HG02884 (cell line): ENCODE measurements around the gene KCNA2.

Experiments used
- ATAC-seq: cut with Tn5 transposase; IDR thresholded peaks from one replicate; pipeline ENCODE4 v1.9.1; 2021; ENCODE audit warnings: mild to moderate bottlenecking, moderate library complexity; ENCODE audit not compliant: unreplicated experiment

KCNA2 gene

DNA sequence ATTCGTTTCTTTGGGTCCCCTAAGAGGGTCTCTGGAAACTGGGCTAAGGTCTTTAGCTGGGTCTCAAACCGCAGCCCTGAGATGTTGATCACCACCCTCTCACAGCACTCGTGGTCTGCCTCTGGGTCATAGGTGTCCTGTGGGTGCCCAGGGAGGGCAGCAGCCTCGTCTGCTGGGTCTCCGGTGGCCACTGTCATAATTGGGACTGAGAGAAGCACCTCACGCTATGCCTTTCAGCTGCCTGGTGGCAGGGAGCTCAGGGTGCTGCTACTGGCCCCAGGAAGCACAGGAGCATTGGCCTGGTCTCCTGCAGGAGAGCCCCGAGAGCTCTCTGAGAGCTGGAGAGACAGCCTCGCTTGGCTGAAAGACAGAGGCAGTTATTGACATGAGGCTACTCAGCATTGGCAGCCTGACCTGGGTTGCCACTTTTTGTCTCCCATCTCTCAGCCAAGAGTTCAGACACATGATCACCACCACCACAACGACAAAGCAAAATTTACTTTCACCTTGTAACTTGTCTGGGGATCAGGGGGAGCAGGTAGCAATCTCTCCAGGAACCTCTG lies 1.5 kb downstream of the KCNA2 start:
- ATAC-seq = no peak

DNA sequence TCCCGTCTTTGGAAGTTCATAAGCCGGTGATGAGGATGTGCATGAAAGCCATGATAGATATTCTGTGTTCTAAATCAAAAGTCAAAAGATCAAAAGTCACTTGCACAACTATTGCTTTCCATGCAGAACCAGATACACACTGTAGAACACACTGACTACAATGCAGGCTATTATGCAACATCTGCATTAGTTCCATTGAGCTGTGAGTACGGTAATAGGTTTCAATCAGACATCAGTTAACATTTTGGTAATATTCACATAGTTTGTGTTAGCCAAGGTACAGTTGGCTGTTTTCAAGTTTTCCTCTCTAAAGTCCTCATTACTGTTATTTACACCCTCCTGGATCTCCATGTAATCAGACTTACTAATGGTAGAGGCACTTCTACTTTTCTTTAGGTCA lies 3.1 kb downstream of the KCNA2 start:
- no peak for ATAC-seq

DNA sequence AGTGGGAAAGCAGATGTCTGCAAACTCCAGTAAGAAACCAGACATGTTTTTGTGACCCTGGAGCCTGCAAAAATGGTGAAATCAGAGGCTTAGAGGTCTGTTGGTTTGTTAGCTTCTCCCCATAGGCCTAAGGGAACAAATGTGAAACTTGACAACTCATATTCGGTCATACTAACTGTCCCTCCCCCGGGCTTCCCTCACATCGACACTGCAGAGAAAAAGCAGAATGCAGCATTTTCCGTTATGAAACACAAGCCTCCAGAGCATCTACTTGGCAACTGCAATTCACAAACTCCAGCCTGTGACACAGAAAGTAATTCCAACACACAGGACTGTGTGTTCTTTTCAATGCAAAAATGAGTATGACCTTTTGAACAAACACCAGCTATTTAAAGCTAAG lies 3.7 kb downstream of the KCNA2 start:
- ATAC-seq = no peak

DNA sequence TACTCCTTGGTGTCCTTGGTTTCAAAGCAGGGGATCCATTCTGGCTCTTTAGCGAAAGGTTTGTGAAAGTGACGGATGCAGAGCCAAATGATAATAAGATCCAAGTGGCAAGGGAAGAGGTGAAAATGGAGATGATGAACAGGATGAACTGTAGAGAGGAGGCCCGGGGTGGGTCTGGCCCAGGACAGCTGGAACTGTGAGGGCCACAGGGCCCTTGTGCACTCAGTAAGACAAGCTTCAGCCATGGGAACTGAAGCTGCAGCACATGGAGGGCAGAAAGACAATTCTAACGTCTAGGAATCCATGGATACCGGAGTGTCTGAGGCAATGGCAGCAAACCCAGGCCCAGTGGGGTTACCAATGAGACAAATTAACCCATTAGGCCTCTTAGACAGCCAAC lies 4.8 kb downstream of the KCNA2 start:
- no peak for ATAC-seq

DNA sequence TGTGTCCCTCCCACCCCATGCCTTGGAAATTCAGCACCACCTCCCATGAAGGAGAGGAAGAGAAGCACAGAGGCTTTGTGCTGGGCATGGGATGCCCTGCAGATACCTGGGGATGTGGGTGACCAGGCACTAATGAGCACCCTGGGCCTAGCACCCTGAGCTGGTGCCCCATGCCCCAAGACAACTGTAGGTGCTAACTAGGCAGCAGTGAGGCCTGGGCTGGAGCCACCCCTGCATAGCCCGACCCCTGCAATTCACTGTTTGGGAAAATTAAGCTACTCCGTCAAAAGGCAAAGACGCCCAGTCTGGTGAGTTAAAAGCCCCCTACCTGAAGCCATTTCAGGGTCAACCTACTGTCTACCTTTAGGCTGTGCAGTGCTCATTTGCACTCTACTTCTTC lies 5.4 kb downstream of the KCNA2 start:
- ATAC-seq = no peak

DNA sequence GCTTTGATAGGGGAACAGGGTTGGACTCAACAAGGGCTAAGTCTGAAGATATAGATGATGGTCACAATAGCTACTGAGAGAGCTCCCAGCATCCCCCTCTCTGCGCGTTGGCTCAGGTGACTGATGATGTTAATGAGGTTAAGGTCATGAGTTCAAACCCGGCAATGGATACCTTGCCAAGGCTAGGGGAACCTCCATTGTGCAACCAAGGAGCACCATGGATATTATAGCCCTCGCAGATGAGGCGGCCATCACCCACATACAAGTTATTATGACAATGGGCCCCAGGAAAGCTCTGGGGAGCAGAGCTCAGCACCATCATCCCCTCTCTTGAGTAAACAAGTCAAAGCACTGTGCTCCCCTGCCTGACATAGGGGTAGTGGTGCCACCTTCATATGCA lies 8.2 kb downstream of the KCNA2 start:
- ATAC-seq = no peak

DNA sequence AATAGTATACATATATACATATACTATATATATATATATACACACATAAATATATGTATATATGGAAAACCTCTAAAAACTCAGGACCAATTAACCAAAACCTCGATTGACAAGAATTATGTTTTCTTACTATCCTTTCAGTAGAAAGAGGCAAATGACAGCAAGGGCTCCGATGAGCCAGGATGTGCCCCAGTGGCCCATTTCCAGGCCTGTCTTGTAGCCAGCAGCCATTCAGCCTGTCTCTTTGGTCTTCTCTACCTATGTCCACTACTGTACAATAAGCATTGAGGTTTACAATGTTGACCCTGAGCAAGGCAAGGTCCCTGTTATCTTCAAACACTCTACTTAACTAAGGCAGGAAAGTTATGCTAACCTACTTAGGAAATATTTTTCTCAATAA lies 9.8 kb downstream of the KCNA2 start:
- no peak for ATAC-seq

DNA sequence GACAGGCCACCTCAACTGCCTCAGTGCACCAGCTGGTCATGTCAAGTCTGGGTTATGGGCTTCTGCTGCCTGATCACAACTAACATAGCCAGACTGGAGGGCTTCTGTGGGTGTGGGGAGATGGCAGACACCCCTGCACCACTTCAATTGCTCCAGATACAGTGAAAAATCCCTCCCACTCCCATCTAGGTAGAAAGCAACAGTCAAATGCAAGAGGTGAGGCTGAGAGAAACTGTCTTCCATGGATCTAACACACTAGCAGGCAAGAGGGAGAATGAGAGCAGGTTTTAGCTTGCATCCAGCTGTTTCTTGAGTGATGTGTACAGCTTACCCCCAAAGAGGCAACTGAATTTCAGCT lies 10.8 kb downstream of the KCNA2 start:
- no peak for ATAC-seq

DNA sequence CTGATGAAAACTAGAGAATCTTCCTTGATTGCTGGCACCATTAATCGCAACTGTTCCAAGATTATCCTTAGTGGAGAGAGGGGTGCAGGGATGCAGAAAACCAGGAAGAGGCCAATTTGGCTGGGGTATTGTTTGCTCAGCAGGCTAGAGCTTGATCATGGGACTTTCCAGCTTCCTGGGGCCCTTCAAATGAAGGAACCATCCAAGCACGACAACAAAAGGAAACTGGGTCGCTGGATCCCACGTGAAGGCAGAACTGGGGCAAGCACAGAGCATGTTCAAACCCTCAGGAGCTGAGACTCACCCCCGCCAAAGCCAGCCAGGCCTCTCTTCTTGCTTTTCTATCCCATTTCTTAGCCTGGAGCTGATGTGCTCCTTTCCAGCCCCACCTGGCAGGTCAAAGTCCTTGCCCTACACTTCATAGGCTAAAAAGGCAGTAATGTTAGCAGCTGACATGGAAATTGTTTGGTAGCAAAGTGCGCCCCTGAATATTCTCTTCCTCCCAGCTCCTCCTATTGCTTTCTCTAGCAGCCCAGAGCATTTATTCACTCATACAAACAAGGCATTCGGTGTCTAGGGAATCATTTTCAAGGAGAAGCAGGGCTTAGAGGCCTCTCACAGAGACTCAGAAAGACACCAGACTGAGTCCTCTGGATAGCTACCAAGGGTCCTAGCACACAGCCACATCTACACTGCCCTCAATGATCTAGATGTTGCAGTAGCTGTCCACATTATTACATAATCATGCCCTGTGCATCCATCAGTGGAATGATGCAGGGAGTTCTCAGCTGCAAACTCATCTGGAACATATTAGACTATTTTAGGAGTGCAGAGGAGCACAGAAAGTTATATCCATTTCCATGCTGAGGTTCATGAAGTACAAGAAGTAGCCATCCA lies 11.5 kb downstream of the KCNA2 start:
- ATAC-seq = no peak

DNA sequence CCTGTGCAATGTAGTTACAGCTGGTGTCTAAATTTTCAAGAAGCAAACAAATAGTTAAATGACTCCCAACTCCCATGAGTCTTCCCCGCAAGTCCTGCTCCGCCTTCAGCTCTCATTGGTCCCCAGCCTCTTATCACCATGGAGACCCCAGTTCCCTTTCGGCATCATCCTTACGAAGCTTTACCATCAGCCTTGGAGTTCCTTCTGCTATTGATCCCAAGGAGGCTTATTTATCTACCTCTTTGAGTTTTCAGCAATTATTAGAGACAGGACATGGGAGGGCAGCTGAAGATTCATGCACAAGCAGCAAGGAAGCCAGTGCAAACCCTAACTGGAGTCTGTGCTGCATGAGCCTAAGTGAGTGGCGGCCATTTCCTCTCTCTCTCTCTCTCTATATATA lies 12.3 kb downstream of the KCNA2 start:
- ATAC-seq = no peak

DNA sequence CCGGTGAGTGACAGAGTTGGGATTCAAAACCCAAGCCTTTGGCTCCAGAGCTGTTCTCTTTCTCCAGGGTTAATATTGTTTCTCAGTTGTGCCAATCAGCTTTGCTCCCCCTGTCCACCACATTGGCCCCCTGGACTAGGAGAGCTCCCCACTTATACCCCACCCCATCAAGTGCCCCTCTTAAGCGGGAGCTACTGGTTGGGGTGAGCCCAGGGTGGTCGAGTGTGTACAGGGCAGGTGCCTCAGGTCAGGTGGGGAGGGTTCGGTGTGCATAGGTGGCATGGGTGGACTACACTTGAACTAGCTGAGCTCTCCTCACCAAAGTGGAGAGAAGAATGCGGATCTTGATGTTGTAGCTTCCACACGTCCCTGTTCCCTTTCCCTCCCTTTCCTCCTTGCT lies 14.2 kb downstream of the KCNA2 start:
- no peak for ATAC-seq

DNA sequence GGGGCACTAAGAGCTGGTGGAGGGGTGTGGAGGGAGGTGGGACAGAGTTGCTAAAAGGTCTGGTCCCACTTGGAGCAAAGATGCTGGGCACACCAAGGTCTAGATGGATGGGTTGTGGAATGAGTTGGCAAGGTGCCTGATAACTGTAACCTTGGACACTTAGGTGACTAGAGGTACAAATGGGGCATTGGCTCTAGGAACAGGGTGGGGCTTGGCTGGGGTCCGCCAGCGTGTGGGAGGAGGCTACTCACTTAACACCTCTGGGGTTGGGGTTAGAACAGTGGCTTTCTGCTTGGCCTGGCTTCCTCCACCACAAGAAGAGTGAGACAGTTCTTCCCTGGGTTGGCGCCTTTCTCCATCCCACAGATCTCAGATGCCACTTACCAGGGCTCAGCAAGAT lies 17.2 kb downstream of the KCNA2 start:
- ATAC-seq = no peak

DNA sequence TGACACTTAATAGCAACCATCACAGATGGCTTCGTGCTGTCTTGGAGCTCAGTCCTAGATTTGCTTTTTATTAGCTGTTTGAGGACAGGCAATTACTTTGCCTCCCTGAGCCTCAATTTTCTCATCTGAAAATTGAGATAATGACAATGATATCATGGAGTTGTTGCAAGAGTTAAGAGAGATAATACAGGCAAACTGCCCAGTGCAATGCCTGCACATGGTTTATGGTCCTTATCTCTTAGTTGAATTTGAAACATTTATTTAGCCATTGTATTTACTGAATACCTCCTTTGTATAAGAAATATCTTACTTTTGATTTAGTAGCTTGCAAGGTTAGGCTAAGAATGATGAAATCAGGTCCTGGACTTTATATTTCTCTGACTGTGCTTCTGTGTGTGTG lies 17.7 kb downstream of the KCNA2 start:
- no peak for ATAC-seq

DNA sequence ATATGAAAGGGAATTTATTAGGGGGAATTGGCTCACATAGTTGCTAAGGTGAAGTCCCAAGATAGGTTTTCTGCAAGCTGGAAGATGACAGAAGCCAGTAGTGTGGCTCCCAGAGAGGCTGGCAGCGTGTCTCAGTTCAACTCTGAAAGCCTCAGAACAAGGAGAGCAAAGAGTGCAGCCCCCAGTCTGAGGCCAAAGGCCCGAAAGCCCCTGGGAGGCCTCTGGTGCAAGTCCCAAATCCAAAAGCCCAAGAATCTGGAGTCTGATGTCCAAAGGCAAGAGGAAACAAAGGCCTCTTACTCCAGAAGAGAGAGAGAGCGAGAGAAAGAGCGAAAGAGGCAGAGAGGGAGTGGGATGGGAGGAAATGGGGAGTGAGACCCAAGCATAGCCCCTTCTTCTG lies 18.3 kb downstream of the KCNA2 start:
- no peak for ATAC-seq

DNA sequence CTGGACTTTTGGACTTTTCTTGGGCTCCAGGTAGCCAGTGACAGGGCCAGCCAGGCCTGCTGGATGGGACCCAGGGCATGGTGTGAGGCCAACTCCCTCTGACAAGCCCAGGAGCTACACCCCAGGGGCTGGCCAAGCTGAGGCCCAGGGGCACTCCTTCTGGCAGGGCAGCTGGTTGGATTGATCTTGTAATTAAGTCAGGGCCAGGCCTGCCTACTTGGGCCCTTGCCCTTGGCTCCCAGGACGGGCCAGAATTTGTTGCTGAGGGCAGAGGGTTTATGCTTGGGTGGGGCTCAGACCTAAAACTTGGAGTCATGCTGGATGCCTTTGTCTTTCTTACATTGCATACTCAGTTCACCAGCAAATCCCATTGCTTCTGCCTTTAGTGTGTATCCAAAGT lies 20.7 kb downstream of the KCNA2 start:
- no peak for ATAC-seq

DNA sequence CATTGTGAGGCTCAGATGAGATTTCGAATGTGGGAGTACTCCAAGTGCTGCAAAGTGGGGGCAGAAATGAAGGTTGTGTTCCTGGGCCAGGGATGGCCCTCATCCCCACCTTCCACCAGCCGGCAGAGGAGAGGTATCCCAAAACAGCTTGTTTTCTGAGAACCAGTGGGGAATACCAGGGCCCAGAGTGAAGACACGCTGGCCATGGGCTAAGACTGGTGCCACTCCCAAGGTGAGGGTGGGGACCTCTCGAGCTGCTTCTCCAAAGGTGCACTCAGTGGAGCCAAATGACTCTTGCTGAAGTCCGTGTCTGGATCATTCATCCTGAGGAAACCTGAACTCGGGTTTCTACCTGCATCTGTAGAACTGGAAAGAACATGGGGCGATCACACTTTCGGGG lies 22.1 kb downstream of the KCNA2 start:
- no peak for ATAC-seq

DNA sequence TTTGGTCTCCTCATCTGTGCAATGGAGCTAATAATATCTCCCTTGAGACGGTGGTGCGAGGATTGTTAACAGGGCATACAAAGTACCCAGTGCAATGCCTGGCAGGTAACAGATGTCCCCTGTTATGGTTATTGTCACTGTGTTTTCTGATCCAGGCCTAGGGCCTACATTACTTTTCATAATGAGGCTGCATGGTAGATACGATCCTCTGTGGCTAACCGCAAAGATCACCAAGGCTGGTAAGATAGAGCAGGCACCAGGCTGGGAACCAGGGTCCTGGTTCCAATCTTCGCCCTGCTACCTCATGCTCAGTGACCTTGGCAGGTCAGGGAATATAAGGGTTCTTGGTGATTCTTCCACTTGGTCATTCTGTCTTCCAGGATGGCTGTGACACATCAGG lies 22.7 kb downstream of the KCNA2 start:
- no peak for ATAC-seq

DNA sequence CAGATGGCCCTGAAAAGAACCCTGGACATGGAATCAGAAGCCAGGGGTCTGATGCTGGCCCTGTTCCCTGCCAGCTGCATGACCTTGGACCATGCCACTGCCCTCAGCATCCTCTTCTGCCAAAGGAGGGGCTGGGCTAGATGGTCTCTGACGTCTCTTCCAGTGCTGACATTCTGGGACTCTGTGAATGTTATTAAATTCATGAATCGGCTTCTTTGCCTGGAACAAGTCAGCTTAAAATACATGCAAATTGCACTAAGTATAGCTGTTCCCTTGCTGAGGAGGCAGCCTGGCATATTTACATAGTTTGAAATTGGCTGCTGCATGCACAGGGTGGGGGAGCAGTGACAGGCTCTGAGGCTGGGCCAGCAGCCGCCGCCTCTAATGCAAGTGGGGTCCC lies 23.8 kb downstream of the KCNA2 start:
- ATAC-seq = no peak

DNA sequence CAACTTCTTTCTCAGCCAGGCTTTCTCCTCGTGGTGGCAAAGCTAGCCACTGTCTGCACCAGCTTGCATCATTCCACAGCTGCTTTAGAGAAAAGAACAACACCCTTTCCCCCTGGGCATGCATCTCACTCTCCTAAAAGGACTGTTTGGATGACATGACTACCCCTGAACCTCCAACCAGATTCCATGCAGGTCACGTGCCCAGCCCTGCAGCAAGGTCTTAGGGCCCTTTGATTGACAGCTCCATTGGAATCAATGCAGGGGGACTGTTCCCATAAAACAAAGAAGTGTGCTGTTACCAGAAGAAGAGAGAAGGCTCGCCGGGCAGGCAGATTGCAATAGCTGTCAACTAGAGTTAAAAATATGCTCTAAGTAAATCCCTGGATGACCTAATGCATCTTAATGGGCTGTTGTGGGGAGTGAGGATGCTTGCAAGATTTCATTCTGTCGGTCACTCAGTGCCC lies 24.4 kb downstream of the KCNA2 start:
- ATAC-seq = no peak

DNA sequence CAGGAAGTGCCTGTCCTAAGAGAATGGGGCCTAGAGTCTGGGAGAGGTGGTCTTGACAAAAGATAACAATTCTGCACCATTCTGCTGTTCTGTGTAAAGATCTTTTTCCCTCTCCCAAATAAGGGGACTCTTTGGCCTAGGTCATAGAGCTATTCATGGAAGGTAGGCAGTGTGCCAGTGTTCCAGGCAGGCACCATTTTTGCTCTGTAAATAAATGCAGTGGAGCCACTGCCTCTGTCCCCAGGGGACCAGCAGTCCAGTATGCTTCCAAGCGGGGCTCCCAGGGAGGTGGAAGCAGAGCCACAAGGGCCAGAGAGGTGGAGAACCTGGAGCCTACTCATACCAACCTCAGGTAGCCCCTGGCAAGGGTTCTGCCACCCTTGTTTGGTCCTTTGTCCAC lies 25.9 kb downstream of the KCNA2 start:
- ATAC-seq = no peak

DNA sequence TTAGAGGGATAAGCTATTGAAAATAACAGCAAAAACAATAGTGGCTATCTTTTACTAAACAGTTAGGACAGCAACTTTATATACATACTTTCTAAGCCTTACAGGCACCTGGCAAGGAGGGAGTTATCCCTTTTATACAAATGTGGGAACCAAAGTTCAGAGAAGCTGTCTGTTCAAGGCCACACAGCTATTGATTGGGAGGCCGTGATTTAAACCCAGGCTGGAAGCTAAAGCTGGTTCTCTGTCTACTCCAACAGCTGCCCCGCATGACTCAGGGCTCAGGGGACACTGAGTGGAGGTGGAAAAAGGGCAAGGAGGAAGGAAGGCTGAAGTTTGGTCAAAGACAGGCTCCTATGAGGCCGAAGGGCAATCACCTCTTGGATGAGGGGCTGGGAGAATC lies 26.7 kb downstream of the KCNA2 start:
- no peak for ATAC-seq

DNA sequence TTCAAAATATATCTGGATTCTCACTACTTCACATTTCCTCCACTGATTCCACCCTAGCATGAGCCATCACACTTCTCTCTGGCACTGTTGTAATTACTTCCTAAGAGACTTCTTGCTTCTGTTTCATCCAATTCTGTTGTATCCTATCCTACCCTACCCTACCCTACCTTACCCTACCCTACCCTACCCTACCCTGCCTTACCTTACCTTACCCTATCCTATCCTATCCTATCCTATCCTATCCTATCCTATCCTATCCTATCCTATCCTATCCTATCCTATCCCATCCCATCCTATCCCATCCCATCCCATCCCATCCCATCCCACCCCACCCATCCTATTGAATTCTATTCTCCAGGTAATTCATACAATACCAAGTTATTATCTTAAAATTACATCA lies 29.7 kb downstream of the KCNA2 start:
- no peak for ATAC-seq

DNA sequence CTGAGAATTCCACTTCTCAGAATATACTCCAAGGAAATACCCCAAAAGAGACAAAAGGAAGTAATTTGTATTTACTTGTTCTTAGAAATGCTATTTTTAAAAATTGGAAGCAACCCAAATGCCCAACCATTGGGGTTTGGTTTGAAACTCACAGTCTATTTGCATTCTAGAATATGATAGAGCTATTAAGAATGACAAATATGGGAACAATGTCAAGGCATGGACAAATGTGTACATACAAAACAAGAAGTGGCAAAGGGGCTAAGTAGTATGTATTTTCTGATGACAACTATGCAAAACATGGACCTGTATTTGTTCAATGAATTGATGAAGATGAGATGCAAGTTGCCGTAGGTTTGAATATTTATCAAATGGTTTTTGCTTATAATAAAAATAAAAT lies 32.8 kb downstream of the KCNA2 start:
- ATAC-seq = no peak
